ENCODE measurements around the gene ARHGEF10L. TPM values are rescaled to one million over a fixed set of nuclear protein-coding genes. Genes with fewer than 3 reads are reported as not detected.
A peak's percentile ranks its signal among the peaks of the same experiment; 100 is the strongest.

The ARHGEF10L gene
- total RNA-seq, 1 donor from 2014 or later, result 49.4 TPM

- DNase-seq (ENCODE audit: low read depth), result no peak
These were observed 161.7 kb downstream of the ARHGEF10L start for GRCh38 chr1:17700945-17701810.

DNA sequence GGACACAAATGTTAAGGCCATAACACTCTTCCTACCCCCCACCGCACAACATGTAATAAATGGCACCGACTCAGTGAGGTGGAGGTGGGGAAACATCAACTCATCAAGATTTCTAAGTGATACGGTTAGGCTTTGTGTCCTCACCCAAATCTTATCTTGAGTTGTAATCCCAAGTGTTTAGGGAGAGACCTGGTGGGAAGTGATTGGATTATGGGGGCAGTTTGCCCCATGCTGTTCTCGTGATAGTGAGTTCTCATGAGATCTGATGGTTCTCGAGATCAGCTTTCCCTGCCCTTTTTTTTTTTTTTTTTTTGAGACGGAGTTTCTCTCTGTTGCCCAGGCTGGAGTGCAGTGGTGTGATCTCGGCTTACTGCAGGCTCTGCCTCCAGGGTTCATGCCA lies 164.7 kb downstream of the ARHGEF10L start:
- no peak for DNase-seq (ENCODE audit: low read depth)

- DNase-seq (ENCODE audit: low read depth), result no peak
These were observed 166.9 kb downstream of the ARHGEF10L start for GRCh38 chr1:17706445-17706844.

GRCh38 chr1:17709981-17710380 lies 170.5 kb downstream of the ARHGEF10L start:
- no peak for DNase-seq (ENCODE audit: low read depth)

- no peak for DNase-seq (ENCODE audit: low read depth)
These were observed 171.5 kb downstream of the ARHGEF10L start for GRCh38 chr1:17710889-17711576.

- DNase-seq (ENCODE audit: low read depth), result no peak
These were observed 172.0 kb downstream of the ARHGEF10L start for GRCh38 chr1:17711577-17711910.

DNA sequence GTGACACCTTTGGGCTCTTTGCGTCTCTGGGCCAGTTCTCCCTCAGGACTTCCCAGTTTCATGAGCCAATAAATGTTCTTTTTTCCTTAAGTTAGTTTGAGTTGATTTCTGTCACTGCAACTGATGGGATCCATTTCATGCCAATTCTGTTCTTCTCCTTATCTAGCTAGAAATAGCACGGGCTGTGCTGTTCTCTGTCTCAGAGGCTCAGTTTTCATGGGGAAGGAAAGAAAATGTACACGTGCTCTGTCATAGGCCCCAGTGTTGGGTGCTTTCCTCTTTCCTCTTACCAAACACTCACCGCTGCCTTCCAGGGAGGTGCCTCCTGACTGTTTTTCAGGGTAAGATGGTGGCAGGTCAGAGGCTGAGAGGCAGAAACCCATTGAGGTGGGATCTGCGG lies 172.4 kb downstream of the ARHGEF10L start:
- DNase-seq (ENCODE audit: low read depth), result no peak

DNA sequence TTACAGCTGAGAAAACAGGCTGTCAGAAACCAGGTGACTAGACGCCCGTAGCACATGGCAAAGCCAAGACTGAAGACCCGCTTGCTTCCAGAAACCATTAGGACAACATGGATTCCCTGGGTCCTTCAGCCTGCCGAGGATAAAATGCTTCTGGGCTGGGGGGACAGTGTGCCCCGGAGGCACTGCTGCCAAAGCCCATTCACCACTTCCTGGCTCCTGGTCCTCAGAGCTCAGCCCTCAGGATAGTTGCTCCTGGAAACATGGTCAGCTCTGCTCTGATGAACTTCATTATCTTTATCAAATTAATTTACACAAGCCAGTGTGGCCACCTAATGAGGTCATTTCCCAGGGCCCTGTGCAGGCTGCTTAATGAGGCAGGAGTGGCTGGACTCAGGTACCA lies 174.5 kb downstream of the ARHGEF10L start:
- DNase-seq (ENCODE audit: low read depth), result no peak

- DNase-seq (ENCODE audit: low read depth), result no peak
These were observed 178.4 kb downstream of the ARHGEF10L start for GRCh38 chr1:17717594-17718535.

DNA sequence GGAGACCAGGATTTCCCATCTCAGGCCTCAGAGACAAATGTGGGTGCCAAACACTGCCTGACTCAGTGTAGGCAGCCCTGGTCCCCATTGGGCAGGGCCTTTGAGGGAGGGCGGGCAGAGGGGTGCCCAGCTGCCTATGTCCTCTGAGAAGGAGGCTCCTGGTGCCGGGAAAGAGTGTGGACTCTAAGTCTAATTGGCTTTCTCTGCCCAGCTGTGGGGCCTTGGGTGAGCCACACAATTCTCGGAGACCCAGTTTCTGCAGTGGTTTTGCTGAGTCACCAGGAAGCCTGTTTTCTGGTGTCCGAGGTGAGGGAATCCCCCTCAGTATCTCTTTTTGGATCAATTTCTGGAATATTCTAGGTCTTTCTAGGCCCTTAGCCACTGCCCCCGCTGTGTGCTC lies 180.4 kb downstream of the ARHGEF10L start:
- DNase-seq (ENCODE audit: low read depth), result peak; percentile 48

DNA sequence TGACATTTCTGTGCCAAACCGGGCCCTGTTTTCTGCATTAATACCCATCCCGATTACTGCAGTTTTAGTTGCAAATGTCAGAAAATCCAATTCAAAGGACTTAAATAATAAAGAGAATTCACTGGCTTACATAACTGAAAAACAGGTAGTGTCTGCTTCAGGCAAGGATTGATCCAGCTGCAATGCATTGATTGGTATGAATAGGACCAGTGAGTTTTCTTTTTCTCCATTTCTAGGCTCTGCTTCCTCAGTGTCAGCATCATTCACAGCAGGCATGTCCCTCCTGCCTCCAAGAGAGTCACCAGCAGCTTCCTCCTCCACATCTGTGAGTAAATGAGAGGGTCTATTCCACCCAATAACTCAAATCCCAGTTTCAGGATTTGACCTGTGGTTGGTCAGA lies 181.9 kb downstream of the ARHGEF10L start:
- DNase-seq (ENCODE audit: low read depth), result no peak

GRCh38 chr1:17723684-17724083 lies 184.2 kb downstream of the ARHGEF10L start:
- no peak for DNase-seq (ENCODE audit: low read depth)

- DNase-seq (ENCODE audit: low read depth), result no peak
These were observed 184.7 kb downstream of the ARHGEF10L start for GRCh38 chr1:17724150-17724549.

GRCh38 chr1:17725084-17725719 lies 185.7 kb downstream of the ARHGEF10L start:
- no peak for DNase-seq (ENCODE audit: low read depth)

- no peak for DNase-seq (ENCODE audit: low read depth)
These were observed 186.5 kb downstream of the ARHGEF10L start for GRCh38 chr1:17725811-17726582.

- DNase-seq (ENCODE audit: low read depth), result no peak
These were observed 188.7 kb downstream of the ARHGEF10L start for GRCh38 chr1:17728123-17728712.

- DNase-seq (ENCODE audit: low read depth), result no peak
These were observed 189.8 kb downstream of the ARHGEF10L start for GRCh38 chr1:17729248-17729647.

- DNase-seq (ENCODE audit: low read depth), result no peak
These were observed 190.4 kb downstream of the ARHGEF10L start for GRCh38 chr1:17729909-17730308.

- no peak for DNase-seq (ENCODE audit: low read depth)
These were observed 192.0 kb downstream of the ARHGEF10L start for GRCh38 chr1:17731460-17731859.

- DNase-seq (ENCODE audit: low read depth), result no peak
These were observed 193.0 kb downstream of the ARHGEF10L start for GRCh38 chr1:17732475-17732874.

Data from myocyte (in vitro differentiated cells).